ENCODE data around the gene SYNGR4. TPM values are rescaled to one million over a fixed set of nuclear protein-coding genes. Genes with fewer than 3 reads are reported as not detected.
"Not testable (repeated sequence)": the region's sequence is repeated elsewhere in the genome, so short reads cannot be mapped to it uniquely, and the experiment has no call there.

Gene SYNGR4
- total RNA-seq, 1 donor from 2014 or later = not detected

DNA sequence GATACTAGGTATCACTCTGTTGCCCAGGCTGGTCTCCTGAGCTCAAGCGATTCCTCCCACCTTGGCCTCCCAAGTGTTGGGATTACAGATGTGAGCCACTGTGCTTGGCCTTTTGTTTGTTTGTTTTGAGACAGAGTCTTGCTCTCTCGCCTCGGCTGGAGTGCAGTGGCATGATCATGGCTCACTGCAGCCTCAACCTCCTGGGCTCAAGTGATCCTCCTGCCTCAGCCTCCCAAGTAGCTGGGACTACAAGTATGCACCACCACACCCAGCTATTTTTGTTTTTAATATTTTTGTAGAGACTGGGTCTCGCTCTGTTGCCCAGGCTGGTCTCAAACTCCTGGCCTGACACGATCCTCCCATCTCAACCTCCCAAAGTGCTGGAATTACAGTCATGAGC, 7.6 kb downstream of the SYNGR4 start:
- DNase-seq = not testable (repeated sequence)

- DNase-seq = no peak
Observed at GRCh38 chr19:48372904-48373303, 8.7 kb downstream of the SYNGR4 start.

GRCh38 chr19:48373567-48373966, 9.4 kb downstream of the SYNGR4 start:
- no peak for DNase-seq

- no peak for DNase-seq
Observed at GRCh38 chr19:48378194-48378570, 14.0 kb downstream of the SYNGR4 start.

DNA sequence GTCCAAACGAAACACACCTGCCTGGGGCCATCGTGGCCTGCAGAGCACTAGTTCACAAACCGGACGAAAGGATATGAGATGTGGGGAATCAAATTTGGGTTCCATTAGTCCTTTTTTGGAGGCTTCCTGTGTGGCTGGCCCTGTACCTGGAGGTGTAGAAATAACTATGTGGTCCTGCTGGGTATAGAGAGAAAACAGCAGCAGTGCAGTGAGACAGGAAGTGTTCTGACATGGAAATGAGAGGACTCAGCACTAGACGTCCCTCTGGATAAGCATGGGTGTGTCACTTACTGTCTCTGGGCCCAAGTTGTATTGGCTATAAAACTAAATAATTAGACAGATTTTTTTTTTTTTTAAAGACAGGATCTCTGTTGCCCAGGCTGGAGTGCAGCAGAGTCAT, 14.9 kb downstream of the SYNGR4 start:
- DNase-seq = no peak

DNA sequence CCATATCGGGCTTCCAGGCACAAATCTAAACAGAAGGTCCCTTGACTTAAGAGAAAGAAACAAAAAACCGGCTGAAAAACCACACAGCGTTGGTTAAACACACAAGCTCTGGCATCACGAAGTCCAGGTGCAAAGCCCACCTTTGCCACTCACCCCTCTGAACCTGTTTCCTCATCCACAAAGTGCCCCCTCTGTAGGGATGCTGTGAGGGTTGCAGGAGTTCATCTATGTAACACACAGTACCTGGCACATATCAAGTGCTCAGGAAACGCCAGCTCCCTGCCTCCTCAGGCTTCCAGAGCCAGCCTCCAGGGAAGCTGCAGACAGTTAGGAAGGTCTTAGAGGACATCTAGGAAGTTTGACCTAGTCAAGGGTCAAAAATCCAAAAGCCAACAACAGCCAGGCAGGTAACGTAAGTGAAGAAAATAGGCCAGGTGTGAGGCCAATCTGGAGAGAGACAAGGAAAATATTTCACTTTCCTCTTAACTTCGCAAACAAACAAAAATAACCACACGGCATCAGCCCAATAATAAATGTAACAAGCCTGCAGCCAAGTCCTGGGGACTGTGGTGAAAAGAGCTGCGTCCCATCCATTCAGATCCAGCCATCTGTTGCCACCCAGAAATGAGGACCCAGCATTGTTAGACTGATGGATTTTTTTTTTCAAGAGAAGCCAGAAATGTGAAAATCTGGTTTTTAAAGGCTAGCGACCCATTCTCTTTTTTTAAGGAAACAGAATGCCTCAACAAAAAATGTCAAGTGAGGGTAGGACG, 17.2 kb downstream of the SYNGR4 start:
- no peak for DNase-seq

DNA sequence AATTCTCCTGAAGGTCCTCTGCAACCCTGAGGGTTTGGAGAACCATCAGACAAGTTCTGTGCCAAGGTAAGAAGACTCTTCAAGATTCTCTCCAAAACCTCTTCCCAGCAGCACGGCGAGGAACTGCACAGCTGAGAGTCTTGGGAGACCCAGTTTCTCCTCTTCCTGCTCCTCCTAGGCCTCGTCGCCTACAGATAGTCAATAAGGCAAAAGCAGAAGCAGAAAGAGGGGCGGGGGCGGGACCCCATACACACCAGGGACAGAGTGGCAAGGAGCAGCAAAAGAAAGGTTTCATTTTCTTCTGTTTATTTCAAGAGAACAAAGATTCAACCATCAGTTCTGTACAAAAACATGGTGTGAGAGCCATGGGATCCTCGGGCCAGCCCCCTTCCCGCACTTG, 18.1 kb downstream of the SYNGR4 start:
- DNase-seq = no peak

GRCh38 chr19:48385461-48386087, 21.4 kb downstream of the SYNGR4 start:
- no peak for DNase-seq

DNA sequence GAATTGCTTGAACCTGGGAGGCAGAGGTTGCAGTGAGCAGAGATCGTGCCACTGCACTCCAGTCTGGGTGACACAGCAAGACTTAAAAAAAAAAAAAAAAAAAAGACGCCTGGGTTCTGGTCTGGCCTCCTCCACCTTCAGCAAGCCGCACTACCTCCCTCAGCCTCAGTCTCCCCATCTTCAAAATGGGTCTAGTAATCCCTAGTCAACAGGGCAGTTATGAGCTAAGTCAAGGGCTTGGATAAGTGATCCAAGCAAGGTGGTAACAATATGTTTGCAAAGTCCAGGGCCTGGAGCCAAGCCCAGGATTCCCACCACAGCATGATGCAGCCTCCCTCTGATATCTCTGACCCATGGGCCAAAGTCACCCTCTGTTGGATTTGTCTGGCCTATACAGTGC, 22.8 kb downstream of the SYNGR4 start:
- no peak for DNase-seq

- DNase-seq = peak; percentile 82
Observed at GRCh38 chr19:48390188-48391099, 26.3 kb downstream of the SYNGR4 start.

DNA sequence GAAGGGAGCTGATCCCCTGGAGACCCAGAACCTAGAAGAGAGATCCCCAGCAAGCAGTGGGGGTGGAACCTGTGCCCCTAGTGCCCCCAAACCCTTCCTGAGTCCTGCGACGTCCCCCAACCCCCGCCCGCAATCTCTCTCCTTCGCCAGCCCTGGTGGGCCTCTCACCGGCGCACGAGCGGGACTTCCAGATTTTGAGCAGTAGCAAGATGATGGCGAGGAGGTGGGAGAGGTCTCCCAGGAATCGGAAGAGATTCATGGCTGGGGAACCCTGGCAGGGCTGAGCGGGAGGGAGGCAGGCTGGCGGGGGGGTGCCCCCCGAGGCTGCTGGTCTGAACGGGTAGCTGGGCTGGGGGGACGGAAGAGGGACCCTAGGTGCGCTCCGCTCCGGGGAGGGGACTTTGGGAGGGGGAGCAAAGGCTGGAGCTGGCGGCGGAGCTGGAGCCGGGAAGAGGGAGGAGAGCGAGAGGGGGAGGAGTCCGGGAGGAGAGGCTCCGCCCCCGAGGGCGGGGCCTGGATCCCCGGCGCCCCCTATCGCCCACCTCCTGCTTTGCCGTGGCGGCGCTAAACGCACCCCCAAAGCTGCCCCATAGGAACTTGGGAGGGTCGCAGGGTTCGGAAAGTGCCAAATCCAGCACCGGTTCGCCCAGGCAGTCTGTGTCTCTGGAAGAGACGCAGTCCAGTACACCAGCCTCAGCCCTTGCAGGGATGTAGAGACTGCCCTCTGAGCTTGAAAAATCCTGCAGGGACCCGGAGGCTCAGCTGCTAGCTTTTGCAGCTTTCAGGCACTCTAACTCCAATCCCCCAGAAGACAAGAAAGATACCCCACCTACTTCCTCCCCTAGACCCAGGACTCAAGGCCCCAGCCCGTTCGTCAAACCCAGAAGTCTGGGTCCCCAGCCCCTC, 27.2 kb downstream of the SYNGR4 start, which contains the start of gene KDELR1:
Gene KDELR1, minus strand, starts transcription at position 452 of the 906 bp plus-strand sequence. Its CDS starts 193 bp downstream, at position 259.
- DNase-seq = peak; percentile 83

DNA sequence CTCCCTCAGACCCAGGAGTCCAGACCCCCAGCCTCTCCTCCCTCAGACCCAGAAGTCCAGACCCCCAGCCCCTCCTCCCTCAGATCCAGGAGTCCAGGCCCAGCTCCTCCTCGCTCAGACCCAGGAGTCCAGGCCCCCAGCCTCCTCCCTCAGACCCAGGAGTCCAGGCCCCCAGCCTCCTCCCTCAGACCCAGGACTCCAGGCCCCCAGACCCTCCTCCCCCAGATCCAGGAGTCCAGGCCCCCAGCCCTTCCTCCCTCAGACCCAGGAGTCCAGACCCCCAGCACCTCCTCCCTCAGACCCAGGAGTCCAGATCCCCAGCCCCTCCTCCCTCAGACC, 27.8 kb downstream of the SYNGR4 start:
- DNase-seq = not testable (repeated sequence)

GRCh38 chr19:48392860-48393558, 28.8 kb downstream of the SYNGR4 start:
- DNase-seq = no peak

DNA sequence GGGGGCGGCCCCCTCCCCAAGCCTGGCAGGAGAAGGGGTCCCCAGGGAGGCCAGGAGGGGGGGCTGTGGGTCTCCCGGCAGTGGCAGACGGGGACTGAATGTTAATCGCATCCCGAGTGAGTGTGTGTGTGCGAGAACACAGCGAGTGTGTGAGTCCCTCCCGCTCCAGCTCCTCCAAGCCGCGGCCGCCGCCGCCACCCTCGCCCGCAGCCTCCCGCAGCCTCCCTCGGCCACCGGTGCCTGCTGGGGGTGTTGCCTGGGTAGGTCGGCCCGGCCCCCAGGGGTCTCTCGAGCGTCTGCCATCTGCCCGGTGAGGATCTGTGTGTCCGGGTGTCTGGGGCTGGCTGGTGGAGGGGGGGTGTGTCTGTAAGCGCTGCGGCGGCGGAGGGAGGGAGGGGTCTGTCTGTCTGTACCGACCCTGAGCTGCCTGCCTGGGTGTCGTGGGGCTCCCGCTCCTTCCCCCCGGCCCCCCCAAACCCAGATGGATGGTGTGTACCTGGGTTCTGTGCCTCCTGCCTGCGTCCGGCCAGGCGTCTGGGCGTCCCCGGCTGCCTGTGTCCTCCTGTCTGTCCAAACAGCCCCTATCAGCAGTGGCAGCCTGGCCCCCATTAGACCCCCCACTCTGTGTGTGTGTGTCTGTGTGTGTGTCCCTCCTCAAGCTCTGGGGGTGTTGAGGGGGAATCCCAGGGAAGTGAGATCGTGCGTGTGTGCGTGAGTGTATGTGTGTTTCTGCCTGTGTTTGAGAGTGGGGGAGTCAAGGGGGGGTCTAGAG, 29.6 kb downstream of the SYNGR4 start, which contains the start of gene GRIN2D:
Gene GRIN2D, plus strand, starts transcription at position 110 of the 772 bp plus-strand sequence. CDS start 4,725 bp downstream, outside the sequence.
- peak; percentile 39 for DNase-seq

- DNase-seq = no peak
Observed at GRCh38 chr19:48394331-48395169, 30.4 kb downstream of the SYNGR4 start.

GRCh38 chr19:48395170-48395455, 30.9 kb downstream of the SYNGR4 start:
- no peak for DNase-seq

DNA sequence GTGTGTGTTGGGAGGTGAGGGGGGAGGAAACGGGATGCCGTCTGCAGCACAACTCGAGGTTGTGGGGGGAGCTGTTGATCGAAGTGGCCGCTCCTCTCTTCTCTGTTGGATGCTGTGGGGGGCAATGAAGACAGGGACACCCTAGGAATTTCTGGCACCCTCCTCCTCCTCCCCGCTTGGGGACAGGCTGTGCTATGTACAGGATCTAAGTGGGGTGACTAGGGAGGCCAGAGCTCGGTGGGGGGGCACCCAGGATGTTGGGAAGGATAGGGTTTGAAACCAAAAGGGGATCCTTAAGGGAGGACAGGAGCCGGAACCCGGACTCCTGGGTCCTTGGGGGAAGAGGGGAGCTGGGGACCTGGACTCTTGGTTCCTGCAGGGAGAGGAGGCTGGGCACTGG, 31.3 kb downstream of the SYNGR4 start:
- no peak for DNase-seq

DNA sequence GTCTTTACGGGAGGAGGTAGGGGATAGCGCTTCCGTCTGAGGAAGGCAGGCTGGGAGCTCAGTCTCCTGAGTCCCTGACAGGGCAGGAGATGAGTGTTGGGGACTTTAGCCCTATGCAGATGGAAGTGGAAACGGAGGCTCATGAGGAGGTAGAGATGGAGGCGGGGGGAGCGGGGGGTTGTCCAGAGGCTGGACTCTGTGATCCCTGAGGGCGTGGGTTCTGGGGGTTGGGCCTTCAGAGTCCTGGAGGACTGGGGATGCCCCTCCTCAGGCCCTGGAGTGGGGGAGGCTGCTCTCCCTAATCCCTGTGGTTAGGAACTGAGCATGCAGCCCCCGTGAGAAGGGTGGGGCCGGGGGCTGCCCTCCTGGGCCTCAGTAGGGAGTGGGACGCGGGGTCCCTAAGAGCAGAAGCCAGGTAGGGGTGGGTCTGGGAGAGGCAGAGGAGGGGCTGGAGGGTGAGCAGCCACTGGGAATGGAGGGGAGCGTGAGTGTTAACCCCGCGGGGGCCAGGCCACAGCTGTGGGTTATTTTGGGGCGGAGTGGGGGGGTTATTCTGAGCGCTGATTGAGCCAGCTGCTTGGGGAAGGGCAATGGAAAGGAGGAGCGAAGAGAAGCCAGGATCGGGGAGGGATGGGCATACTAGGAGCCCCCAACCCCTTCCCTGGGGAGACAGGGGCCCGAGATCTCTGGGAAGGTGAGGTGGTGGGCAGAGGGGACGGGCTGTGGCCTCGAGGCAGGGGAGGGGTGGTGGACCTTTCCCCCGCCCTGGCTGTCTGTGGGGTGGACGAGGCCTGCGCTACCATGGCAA, 32.1 kb downstream of the SYNGR4 start:
- DNase-seq = no peak

- DNase-seq = no peak
Observed at GRCh38 chr19:48396824-48397176, 32.6 kb downstream of the SYNGR4 start.
